NOMO-1 treated with DMSO at 0.1 percent for 48 hours (cell line): ENCODE results near the gene ZNF831.
A peak's percentile ranks its signal among the peaks of the same experiment; 100 is the strongest.

Experiments used
- DNase-seq: peaks from one replicate; lab custom pipeline; 2025; ENCODE audit not compliant: unreplicated experiment; lab: John Stamatoyannopoulos, UW

Gene ZNF831

DNA sequence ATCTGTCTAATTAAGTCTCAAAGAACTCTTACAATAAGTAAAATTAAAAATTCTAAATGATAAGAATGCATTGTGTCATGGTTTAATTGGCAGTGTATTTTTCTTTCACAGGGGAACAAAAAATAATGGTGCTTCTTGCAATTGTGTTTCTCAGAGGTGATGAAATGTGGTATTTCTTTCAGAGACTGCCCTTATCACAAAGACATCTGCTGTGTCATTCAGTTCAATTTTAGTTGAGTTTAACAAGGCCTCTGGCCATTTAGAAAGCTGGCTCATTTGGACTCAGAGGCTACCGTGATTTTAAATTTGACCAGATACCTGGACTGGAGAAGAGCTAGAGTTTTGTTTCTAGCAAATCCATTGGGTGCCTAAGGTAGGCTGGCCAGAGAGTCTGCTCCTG is 23.6 kb upstream of the ZNF831 start:
- peak; percentile 17 for DNase-seq

DNA sequence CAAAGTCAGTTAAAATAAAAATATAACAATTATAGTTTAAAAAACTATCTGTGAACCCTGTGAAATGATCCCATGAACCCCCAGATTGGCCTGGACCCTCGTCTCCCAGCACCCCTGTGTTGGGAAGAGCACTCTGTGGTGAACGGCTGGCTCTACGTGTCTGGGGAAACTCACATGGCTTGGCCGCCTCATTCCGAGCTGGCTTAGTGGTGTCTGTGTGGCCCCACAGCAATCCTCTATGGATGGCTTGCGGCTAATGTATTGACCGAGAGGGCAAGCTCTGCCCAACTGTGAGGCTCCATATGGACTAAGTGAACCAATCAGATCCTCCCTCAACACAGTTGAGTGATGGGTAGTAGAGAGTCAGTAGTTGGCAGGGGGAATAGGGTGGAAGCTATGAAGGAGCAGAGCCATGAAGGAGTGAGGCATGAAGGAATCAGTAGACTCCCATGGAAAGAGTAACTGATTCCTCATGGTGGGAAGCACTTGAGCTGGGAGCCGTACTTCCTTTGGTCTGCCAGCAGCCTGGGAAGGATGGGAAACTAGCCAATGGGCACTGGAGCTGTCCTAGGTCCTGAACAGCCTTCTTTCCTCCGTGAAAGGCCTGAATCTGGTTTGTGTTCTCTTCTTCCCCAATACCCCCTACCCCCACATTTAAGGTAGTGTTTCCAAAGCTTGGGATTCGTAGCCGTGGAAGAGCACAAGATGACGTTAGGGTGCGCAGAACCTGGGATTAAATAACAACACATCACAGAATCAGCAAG is 21.6 kb upstream of the ZNF831 start:
- no peak for DNase-seq

DNA sequence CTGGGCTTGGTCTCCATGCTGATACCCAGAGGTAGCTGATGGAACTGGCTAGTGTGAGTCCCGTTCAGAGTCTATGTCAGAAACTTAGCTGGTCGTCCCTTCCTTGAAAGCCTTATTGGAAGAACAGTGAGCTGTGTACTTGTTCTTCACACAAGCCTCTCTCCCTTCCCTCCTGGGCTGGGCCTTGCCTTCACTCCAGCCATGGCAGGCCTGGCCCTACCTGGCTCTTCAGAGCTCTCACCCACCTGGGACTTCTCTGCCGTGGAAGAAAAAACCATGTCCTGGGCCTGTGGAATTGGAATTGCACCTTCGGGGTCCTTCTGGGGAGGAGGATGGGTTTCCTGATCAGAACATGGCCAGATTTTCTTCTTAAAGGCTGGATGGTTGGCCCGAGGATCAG is 20.3 kb upstream of the ZNF831 start:
- no peak for DNase-seq

DNA sequence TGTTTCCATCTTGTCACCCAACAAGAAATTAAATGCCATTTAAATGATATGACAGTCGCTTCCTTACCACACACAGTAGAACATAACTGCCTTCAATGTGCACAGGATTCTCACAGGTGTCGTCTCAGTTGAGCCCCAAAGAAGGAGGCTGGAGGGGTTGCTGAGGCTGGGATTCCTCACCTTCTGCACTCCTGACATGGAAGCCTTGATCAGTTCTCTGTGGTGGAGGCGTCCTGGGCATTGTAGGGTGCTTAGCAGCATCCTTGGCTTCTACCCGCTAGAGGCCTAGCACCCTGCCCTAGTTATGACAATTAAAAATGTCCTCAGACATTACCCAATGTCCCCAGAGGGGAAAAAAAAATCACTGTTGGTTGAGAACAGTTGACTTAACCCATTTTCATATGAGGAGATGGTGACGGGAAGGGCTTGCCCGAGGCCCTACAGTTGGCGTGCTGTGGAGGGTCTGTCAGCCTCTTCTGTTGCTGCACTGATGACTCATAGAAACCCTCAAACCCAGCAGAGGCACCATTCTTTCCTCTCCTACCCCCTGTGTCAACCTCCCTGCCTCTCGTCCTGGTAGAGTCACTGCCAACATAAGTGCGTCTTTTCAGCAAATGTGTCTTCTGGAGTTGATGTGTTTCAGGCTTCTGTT is 19.3 kb upstream of the ZNF831 start:
- DNase-seq = no peak

DNA sequence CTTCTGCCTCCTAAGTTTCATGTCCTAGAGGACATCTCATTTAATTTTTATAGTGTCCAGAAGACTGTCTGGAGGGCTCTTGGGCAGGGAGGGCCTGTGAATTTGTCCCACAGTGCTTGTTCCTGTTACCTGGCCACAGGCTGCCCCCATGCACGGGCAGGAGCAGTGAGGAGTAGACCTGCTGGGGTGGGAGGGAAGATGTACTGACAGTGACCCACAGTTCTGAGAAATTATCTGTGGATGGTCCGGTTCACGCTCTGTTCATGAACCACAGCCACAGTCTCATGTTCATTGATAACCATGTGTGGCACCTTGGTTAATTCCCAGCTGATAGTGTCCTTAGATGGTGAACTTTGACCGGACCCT is 18.8 kb upstream of the ZNF831 start:
- DNase-seq = no peak

DNA sequence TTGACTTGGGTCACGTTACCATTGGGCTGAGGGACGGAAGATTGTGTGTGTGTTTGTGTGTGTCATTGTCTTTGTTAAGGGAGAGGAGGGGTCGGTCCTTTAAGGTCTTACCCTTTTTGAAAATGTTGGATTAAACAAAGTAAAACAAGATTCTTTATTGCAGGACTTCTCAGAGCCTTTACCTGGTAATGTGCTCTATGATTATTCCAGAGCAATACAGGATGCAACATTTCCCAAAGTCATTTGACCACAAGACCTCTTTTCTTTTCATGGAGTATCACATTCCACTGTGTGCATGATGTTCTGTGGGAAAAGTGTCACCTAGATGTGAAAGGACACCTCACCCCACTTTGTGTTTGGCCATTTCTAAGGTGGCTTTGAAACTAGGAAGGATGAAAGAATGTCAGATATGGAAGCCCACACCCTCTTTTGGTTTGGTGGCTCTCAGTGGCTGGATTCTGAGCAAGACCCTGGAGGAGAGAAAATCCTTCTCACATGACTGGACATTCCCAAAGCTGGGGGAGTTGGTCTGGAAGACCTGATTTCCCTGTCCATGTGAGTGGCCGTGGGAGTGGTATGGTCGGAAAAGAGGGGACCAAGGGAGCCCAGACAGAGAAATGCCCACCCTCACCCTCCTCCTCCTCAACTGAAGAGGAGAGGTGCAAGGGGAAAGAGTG is 18.2 kb upstream of the ZNF831 start:
- no peak for DNase-seq

DNA sequence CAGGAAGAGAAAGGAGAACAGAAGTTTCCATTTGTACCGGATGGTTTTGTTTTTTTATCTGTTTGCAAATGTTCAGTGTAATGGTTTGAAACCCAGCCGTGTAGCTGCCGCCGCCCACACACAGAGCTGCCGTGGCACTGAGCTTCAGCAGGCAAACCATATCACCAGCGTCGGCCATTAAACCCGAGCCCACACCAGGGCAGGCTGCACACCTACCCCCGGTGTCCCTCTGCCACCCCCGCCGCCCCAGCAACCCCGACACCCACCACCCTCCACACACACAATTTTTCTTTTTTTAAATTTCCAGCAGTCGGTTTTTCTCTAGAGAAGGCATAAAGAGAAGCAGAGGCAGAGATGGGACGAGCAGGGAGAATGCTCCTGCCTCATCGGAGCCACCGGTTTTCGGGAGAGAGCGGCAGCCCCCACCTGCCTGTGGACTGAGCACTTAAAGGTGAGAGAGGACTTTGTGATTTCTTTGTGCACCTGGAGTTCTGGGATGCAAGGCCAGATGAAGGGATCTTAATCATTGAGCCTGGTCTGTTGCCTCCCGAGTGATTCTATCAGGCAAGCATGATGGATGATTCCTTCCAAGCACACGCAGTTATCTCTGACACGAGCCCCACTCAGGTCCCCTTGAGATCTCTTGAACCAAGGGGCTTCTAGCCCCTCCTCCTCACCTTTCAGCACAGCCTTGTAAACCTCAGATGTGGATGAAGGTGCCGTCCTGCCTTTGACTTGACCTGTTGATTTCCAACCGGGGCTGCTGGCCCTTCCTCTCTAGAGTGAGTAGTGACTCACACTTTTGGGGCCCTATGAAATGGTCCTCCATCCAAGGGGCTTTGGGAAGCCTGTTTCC is 17.5 kb upstream of the ZNF831 start:
- DNase-seq = no peak

DNA sequence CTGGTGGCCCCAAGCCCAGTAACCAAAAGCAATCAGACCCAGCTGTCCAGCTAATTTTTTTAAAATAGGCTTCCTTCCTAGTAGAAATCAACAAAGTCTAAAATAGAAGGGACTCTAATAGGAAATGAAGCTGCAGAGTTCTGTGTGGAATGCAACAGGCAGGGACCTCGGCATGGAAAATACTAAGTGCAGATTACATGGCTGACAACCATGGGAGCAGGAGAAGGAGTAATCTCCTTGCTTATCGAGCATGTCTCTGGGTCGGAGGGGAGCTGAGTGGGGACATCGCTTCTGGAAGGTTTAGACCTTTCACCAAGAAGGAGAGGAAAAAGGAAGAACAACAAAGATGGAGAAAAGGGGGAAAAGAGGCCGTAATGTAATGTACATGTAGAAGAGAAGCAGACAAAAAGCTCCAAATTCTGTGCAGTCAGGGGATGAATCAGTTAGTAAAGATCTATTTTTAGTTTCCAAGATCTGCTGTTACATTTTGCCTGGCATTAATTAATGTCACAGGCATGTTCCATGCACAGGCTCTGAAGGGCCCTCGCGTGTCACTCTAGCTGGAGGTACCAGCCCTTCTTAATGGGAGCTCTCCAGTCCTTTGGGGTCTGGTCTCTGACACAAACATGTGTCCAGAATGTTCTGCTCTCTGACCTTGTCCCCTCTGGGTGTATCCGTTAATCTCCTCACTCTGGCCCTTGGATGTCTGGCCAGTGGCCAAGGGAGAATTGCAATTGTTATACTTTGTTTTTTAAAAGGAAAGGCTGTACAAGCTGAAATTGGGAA is 16.6 kb upstream of the ZNF831 start:
- no peak for DNase-seq

DNA sequence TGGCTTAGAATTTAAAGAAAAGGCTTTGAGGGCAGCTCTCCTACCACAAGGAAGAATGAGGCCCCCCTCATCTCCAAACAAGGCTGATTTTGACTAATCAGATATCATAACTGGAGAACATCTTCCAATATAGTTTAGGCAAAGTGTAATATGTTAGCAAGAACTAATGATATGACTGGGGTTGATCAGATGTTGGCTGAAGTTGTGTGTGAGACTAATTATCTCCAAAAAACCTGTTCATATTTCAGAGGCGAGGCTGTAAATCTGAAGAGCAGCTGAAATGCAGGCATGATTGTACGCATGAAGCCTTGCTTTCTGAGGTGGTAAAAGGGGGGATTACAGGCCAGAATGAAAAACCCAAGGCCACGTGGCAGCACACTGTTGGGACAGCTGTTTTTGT is 16.0 kb upstream of the ZNF831 start:
- no peak for DNase-seq

DNA sequence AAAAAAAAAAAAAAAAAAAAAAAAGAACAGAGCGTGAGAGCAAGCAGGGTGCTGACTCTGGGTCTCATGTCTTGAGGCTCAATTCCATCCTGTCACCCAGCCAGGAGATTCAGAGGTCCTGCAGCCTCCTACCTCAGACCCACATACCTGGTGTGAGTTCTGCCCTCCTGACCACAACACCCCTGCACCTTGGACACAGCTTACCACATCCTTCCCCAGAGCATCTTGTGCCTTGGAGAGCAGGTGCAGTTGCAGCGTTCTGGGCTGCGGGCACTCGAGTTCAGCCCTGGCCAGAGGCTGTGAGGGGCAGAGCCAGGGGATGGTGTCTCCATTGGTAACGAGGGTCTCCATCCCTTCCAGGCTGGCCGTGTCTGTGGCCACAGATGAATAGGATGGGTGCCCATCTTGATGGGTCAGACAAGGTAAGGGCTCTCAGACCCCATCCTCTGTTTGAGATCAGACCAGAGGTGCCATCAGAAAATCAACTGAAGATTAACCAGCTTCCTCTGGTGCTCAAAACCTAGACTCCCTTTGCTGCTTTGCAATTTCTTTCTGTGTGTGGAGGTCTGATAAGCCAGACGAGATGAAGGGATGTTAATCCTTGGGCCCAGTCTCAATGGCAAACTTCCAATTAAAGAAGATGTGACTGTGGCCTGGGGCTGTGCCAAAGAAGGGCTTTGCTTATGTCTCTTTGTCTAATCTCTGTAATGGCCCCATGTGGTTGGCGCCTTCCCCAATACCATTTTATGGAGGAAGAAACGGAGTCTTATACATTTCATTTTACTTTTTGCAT is 14.7 kb upstream of the ZNF831 start:
- no peak for DNase-seq

DNA sequence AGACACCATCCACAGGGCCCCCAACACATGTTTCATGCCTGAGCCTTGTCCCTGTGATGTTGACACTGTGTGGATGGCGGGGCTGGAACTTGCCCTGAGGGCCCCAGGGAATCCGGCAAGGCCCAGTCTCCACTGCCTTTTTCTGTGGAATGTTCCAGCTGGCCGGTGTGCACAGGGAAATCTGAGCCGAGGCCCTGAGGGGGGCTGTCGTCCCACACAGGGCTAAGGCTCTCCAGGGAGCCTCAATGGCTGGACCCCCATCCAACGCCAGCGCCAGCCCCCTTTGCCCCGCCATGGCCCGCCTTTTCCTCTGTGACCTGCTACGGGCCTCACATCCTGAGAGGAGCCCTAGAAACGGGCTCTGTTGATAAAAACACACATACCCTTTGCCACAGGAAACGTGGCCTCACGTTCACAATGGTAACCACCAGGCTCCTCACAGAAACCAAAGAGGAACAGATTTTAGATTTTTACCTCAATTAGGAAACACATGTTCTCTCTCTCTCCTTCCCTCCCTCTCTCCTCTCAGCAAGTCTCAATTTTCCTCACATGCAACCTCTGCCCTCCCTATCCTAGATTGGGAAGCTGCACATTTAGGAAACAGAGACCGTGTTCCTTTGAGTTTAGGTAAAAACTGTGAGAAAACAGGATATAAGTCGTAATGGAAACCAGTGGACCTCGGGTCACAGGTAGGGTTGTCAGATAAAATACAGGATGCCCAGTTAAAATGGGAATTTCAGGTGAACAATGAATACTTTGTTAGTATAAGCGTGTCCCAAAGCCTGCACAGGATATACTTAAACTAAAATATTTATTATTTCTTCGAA is 13.7 kb upstream of the ZNF831 start:
- DNase-seq = peak; percentile 61

DNA sequence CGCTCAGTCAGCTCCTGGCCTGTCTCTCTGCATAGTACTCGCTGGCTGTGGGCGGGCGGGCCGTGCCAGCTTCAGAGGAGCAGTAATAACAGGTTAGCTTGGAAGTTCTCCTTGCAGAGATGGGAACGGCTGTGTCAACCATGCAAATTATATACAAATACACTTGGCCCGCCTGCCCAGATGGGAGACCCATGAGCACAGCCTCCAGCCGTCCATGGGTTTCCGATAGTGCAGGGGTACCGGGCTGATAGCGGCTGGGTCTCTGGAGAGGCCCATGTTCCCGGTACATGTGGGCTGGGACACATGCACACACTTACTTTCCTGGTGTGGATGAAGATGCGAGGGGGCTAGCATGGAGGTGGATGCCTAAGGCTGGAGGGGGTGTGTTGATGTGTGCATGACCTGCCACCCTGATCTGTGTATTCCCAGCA is 12.8 kb upstream of the ZNF831 start:
- no peak for DNase-seq

DNA sequence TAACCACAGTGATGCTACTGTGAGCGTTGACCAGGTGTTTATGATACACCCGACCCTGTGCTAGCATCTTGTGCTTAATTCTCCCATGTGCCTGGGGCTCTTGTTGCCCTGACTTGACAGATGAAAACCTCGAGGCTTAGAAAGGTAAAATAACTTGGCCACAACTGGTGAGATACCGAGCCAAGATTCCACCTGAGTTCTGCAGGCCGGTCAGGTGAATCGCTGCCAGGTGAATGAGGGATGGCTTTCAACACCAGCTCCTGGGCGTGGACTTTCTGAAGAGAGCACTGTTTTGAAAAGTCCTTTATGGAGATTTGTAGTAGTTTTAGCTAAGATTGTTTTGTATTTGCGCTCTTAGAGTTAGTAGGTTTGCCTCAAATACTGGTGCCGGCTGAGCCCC is 12.2 kb upstream of the ZNF831 start:
- no peak for DNase-seq

DNA sequence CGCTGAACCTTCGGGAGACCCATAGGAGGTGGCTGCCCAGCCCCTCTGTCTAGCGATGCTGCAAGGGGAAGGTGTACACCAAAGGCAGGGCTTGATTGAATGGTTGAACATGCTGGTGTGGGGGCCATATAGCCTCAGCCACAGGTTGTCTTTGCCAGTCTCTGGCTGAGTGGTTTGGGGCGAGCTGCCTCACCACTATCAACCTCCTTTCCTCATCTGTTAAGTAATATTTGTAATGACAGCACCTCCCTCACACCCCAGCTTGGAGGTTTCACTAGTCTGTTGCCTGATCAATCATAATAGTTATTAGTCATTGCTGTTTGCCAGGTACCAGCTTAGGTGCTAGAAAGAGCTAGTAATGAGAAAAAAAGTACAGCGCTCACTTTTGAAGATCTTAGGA is 11.8 kb upstream of the ZNF831 start:
- DNase-seq = no peak

DNA sequence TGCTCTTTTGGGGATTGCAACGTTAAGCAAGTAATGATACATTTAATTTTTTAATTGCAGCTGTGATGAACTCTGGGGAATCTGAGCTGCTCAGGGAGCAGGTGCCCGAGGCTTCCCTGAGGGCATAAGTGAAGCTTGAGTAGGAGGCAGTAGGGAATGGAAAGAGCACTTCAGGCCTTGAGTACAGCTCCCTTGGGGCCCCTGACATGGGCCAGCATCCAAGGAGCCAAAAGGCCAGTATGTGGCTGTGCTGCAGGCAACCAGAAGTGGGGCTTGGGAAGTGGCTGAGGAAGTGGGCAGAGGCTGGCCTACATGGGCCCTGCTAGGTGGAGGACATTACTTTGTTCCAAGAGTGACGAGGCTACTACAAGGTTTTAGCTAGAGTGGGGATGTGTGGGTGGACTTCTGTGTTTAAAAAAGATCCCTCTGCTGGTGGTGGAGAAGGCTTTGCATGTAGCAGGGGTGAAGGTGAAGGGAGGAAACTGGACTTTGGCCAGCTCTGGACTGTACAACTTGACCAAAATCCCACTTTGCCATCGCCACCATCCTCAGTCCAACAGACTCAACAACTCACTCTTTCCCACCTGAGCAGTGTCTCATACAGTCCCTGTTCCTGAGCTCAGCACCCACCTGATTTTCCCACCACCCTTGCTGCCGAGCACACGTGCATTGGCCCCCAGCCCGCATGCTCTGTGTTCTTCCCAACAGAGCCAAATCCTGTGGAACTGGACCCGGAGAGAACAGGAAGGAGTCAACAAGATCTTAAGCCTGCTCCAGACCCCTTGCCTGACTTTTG is 10.9 kb upstream of the ZNF831 start:
- DNase-seq = no peak

DNA sequence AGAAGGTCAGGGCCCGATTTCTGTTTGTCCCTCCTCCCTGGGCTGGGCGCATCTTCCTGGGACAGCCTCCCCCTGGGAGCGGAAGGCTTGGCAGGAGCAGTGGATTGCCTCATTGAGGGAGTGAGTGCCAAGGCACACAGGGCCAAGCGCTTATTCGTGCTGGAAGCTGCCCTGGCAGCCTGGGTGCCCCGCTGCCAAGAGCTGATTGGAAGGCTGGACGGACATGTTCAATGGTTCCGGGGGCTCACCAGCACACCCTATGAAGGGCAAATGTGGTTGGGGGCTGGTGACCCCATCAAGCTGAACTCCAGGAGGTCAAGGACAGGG is 10.3 kb upstream of the ZNF831 start:
- DNase-seq = no peak

DNA sequence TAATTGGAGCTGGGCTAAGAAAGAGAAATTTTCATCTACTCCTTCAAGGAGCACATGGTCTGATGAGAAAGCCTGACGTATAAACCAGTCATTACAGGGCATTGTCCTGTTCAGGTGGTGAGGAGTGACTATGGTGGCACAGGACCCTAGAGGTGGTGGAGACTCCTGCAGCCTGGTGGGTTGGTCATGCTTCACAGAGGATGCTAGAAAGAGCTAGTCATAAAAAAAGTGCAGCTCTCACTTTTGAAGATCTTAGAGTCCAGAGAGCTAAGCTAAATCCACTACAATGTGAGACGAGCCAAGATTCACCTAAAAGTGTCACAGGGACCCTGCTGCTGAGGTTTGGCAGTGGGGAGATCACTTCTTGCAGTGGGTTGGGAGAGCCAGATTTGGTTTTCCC is 9.8 kb upstream of the ZNF831 start:
- no peak for DNase-seq

DNA sequence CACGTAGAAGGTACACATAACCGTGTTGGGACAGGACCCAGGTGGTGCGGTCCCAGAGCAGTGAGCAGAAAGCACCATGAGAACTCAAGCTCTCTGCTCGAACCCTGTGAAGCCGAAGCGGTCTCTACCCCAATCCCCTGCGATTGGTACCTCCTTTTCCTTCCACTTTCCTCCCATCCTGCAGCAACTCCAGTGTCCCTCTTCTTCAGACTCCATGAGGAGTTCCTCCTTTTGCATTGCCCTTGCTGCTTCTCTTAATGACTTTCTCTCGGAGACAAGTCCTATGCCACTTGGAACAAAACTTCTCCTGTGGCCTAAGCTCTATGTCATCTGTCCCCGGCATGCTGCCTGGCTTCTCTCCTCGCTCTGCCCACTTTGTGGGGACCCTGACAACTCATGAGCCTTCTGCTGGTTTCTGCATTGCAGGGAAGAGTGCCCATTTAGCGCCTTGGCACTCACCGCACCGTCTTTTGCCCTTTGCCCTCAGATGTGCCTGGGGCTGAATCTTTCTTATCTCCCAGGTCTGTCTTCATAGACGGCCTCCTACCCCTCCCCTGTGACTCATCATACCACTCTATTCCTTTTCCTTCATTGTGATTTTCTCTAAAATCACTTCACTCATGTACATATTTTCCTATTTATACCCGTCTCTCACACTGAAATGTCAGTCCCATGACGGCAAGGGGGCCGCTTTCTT is 9.2 kb upstream of the ZNF831 start:
- no peak for DNase-seq
